ENCODE data around the gene ALKBH5.
A peak's percentile ranks its signal among the peaks of the same experiment; 100 is the strongest.

Gene ALKBH5

GRCh38 chr17:18160128-18160856, 23.3 kb upstream of the ALKBH5 start:
- TF ChIP-seq MYC (IDR thresholded peaks at IDR 0.05; ENCODE audit: low read depth, low read length) = no peak
- TF ChIP-seq POLR2A (IDR thresholded peaks at IDR 0.05; ENCODE audit: extremely low read depth, insufficient read length) = no peak
- no peak for TF ChIP-seq MAX (IDR thresholded peaks at IDR 0.05; ENCODE audit: low read depth, low read length)
- no peak for TF ChIP-seq CTCF (IDR thresholded peaks at IDR 0.05; ENCODE audit: low read depth, low read length)
- H3K4me3 ChIP-seq (ENCODE audit: low read depth, low read length) = no peak overlapping the region
- no peak for DNase-seq (ENCODE audit: low read depth)

GRCh38 chr17:18161207-18162145, 22.2 kb upstream of the ALKBH5 start:
- H3K4me3 ChIP-seq (ENCODE audit: low read depth, low read length) = no peak overlapping the region
- TF ChIP-seq MAX (IDR thresholded peaks at IDR 0.05; ENCODE audit: low read depth, low read length) = no peak
- TF ChIP-seq POLR2A (IDR thresholded peaks at IDR 0.05; ENCODE audit: extremely low read depth, insufficient read length) = no peak
- TF ChIP-seq MYC (IDR thresholded peaks at IDR 0.05; ENCODE audit: low read depth, low read length) = no peak
- TF ChIP-seq CTCF (IDR thresholded peaks at IDR 0.05; ENCODE audit: low read depth, low read length) = no peak
- DNase-seq (ENCODE audit: low read depth) = no peak

- H3K4me3 ChIP-seq (ENCODE audit: low read depth, low read length) = no peak overlapping the region
- TF ChIP-seq MYC (IDR thresholded peaks at IDR 0.05; ENCODE audit: low read depth, low read length) (no peak), MAX (IDR thresholded peaks at IDR 0.05; ENCODE audit: low read depth, low read length) (no peak), CTCF (IDR thresholded peaks at IDR 0.05; ENCODE audit: low read depth, low read length) (no peak), POLR2A (IDR thresholded peaks at IDR 0.05; ENCODE audit: extremely low read depth, insufficient read length) (no peak)
- no peak for DNase-seq (ENCODE audit: low read depth)
Measured at GRCh38 chr17:18163547-18163946, 20.1 kb upstream of the ALKBH5 start.

- peak; percentile 40 for DNase-seq (ENCODE audit: low read depth)
- H3K4me3 ChIP-seq (ENCODE audit: low read depth, low read length) = no peak overlapping the region
- TF ChIP-seq MAX (IDR thresholded peaks at IDR 0.05; ENCODE audit: low read depth, low read length) = peak; percentile 81
- TF ChIP-seq POLR2A (IDR thresholded peaks at IDR 0.05; ENCODE audit: extremely low read depth, insufficient read length) = no peak
- TF ChIP-seq MYC (IDR thresholded peaks at IDR 0.05; ENCODE audit: low read depth, low read length) = peak; percentile 41; the same call in 1 of the 2 replicates
- TF ChIP-seq CTCF (IDR thresholded peaks at IDR 0.05; ENCODE audit: low read depth, low read length) = no peak
Measured at GRCh38 chr17:18166894-18167293, 16.7 kb upstream of the ALKBH5 start.

- TF ChIP-seq CTCF (IDR thresholded peaks at IDR 0.05; ENCODE audit: low read depth, low read length) = no peak
- TF ChIP-seq MYC (IDR thresholded peaks at IDR 0.05; ENCODE audit: low read depth, low read length) = no peak
- no peak for TF ChIP-seq MAX (IDR thresholded peaks at IDR 0.05; ENCODE audit: low read depth, low read length)
- TF ChIP-seq POLR2A (IDR thresholded peaks at IDR 0.05; ENCODE audit: extremely low read depth, insufficient read length) = no peak
- no peak for DNase-seq (ENCODE audit: low read depth)
- no peak overlapping the region for H3K4me3 ChIP-seq (ENCODE audit: low read depth, low read length)
Measured at GRCh38 chr17:18167421-18167820, 16.2 kb upstream of the ALKBH5 start.

Measured in NB4 (cell line).